HG03378 (cell line): ENCODE results near the gene ENC1.
A peak's percentile ranks its signal among the peaks of the same experiment; 100 is the strongest.

Source experiments
- ATAC-seq: cut with Tn5 transposase; IDR thresholded peaks from one replicate; pipeline ENCODE4 v1.9.1; 2021; ENCODE audit warnings: mild to moderate bottlenecking, moderate library complexity; ENCODE audit not compliant: unreplicated experiment

ENC1 gene

DNA sequence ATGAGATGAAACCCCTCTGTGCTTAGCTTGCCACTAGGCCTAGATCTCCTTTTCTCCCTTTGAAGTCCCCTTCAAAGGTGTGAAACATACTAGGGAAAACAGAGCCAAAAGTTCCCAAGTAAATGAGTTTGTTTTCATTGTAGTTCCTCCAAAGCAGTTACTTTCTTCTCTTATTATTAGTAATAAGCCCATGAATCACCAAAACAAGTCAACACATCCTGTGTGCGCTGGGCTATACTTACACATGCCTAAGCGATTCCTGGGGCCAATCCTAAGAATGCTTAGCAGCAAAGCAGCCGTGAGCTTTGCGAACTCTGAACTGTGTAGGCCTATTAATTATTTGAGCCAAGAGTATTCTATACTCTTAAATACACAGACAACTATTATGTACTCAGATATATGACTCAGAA lies 7.6 kb downstream of the ENC1 start:
- ATAC-seq, result no peak

- peak; percentile 92 for ATAC-seq
Measured at GRCh38 chr5:74631081-74631953, 9.2 kb downstream of the ENC1 start.

GRCh38 chr5:74630453-74631066 lies 10.0 kb downstream of the ENC1 start:
- no peak for ATAC-seq

- ATAC-seq, result no peak
Measured at GRCh38 chr5:74629326-74629725, 11.2 kb downstream of the ENC1 start.

- ATAC-seq, result no peak
Measured at GRCh38 chr5:74628359-74628758, 12.2 kb downstream of the ENC1 start.

DNA sequence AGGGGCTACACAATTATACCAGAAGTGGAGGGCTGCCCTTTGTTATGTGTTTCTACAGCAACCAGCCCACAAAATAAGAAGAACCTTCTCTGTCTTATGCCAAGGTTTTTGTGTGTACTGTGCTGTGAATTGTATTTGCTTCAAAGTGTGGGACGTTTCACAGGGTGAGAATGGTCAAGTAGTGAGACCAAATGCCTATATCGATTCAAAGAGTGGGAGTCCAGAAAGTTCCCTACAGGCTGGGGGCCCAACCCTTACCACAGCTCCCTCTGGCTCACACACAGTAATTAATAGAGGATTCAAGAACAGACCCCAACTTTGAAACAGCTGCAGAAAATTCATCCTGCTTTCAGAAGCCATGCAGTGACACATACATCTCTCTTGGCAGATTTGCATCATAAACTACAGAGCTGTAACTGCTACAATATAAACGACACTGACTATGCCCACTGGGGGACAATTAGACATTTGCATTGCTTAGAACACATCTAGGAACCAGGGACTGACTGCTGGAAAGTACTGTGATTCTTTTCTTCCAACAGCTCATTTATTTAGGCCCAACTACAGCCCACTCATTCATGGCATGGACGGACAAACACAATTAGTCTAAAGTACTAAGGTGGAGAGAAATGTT lies 12.8 kb downstream of the ENC1 start:
- no peak for ATAC-seq

GRCh38 chr5:74626386-74627222 lies 13.9 kb downstream of the ENC1 start:
- no peak for ATAC-seq

DNA sequence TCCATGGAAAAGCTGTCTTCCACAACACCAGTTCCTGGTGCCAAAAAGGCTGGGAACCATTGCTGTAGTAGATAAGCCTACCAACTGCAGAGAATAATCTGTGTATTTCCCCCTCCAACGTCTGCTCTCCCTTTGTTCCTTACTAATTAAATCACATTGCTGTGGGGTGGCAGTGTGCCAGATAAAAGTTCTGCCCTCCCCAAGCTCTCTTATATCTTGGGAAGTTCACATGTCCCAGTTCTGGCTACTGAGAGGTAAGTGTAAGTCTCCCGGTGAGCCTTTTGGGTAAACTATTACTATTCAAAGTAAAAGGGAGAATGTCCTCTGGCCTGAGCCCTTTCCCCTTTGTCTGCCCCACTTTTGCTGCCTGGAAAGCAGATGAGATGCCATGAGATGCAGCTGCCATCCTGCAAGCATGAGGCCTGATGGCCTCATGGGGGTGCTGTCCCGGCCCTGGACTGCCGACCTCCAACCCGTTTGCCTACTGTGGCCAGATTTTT lies 14.7 kb downstream of the ENC1 start:
- no peak for ATAC-seq

DNA sequence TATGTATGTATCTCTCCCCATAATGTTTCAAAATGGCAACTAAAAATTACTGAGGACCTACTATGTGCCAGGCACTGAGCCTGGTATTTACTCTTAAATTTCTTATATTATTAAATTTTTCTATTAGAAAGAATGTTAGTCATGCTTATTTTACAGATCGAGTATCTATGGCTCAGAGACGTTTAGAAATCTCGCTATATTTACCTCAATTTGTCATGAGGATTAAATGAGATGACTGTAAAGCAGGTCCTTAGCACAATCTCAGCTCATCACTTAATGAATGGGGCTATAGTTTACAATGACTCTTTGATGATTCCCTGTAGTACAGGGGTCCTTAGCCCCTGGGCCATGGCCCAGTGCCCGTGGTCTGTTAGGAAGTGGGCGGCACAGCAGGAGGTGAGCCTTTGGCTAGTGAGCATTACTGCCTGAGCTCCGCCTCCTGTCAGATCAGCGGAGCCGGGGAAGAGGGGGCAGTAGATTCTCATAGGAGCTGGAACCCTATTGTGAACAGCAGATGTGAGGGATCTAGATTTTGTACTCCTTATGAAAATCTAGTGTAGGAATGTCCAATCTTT lies 15.5 kb downstream of the ENC1 start:
- no peak for ATAC-seq

- no peak for ATAC-seq
Measured at GRCh38 chr5:74624501-74624900, 16.0 kb downstream of the ENC1 start.

DNA sequence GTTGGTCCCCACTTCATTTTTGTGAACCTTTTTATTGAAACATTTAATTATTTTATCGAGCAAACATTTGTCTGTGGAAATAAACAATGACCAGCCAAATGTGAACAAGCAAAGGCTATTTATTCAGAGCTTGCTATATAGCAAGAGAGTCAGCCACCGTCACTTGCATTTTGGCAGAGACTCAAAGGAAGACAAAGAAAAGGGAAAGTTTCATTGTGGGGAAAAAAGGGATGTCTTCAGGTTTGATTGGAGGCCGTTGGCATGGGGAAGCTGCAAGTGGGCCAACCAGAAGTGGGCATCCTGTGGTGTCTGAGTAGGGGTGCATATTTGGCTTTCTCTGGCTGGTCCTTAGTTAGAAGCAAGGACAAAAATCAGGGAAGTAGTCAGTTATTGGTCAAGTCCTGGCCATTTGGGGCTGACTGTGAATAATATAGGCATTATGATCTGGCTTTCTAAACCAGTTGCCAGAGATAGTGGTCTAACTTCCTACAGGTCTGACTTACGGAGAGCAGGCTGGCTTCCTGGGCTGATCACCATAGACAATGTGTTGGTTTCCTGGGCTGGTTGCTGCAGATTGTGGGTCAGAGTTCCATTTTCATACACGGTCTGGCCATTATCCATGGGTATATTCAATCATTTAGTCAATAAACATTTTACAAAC lies 16.6 kb downstream of the ENC1 start:
- no peak for ATAC-seq

DNA sequence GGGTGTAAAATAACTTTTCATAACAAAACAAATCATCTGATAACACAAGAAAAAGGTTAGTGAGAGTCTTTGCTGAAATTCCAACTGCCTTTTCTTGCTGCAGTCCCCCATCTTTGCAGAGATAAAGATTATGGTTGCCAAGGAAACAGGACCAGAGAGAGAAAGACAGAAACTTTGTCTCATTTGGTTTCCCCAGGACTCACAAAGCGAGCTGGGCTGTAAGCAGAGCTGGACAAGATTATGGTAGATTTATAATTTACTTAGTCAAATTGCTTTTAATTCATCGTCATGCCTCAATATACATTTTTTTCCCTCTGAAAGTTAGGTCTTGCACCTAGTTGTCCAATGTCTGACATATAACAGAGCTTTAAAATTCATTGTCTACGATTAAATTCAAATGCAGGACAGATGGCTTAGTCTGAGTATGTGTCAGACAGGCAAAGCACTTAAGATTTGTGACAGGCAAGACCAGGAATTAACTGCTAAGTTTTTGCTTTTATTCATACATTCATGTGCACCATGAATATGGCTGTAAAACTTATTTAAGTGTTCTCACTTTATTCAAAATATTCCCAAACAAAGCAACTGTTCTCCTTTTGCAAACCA lies 17.4 kb downstream of the ENC1 start:
- no peak for ATAC-seq

GRCh38 chr5:74622122-74622521 lies 18.4 kb downstream of the ENC1 start:
- peak; percentile 68 for ATAC-seq

DNA sequence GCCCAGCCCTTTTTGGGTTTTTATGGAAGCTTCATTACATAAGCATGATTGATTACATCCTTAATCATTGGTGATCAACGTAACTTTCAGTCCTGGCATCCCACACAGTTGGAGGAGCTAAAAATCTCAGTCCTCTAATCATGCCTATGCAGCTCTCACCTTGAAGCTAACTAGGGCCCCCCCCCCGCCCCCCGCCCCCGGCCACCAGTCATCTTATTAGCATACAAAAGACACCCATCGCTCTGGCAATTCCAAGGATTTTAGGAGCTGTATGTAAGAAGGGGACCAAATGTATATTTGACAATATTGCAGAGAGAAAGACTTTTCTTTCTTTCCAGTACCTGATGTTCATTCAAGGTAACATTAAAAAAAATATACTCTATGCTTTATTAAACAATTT lies 19.0 kb downstream of the ENC1 start:
- no peak for ATAC-seq

GRCh38 chr5:74619308-74619707 lies 21.2 kb downstream of the ENC1 start:
- ATAC-seq, result no peak

DNA sequence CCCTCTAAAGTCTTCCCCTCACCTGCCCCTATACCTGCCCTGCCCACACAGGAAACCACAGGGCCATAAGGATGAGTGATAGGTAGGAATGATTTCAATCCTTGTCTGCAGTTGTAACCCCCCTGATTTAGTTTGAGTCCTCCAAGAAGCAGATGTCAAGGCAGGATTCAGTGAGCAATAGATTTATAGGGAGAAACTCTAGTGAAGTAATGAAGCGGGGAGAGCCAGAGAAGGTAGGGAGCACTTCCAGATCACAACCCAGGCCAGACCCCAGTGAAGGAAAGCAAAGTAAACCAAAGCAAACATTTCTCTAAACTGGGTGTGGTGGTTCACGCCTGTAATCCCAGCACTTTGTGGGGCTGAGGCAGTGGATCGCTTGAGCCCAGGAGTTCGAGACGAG lies 22.4 kb downstream of the ENC1 start:
- ATAC-seq, result no peak

DNA sequence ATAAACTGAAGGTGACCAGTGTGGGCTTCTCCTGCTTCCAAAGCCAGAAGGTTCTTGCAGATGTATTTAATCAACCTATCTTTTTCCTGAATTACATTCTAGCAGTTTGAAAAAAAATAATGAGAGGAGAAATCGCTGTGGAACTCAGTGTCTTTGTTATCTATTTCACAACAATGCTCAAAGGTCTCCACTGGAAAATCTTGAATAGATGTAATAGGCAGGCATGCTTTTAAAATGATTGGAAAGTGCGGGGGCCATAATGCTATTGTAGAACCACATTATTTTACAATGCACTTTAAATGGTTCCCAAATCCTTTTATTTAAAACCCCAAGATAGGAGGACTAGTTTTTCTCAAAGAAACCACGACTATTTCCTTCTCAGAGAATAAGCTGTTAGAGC lies 23.3 kb downstream of the ENC1 start:
- ATAC-seq, result no peak

GRCh38 chr5:74616236-74617146 lies 24.0 kb downstream of the ENC1 start:
- no peak for ATAC-seq

- no peak for ATAC-seq
Measured at GRCh38 chr5:74613283-74613682, 27.2 kb downstream of the ENC1 start.
